Ascending aorta (tissue), 2 donors: Measurements from ENCODE around the gene TAS2R8. TPM values are rescaled to one million over a fixed set of nuclear protein-coding genes. Genes with fewer than 3 reads are reported as not detected.

ENCODE experiments used
- DNase-seq, 2 donors: peaks; one replicate each; pipeline ENCODE4 v3.0.0-alpha.2; 2019; ENCODE audit warnings: low spot score in 2 of 2
- H3K27ac ChIP-seq, 2 donors: fragments of 200-600 bp; sonication (generic); one replicate each; pipeline ENCODE4 v1.5.1; 2016 to 2017; ENCODE audit warnings: mild to moderate bottlenecking in 1 of 2
- H3K27me3 ChIP-seq: fragments of 200-600 bp; sonication (generic); one replicate; pipeline ENCODE4 v1.5.1; 2017
- H3K36me3 ChIP-seq, 2 donors: fragments of 200-600 bp; sonication (generic); one replicate each; pipeline ENCODE4 v1.5.1; 2016
- H3K4me1 ChIP-seq, 2 donors: fragments of 200-600 bp; sonication (generic); one replicate each; pipeline ENCODE4 v1.5.1; 2016 to 2017; ENCODE audit warnings: mild to moderate bottlenecking in 1 of 2
- H3K4me3 ChIP-seq, 2 donors: fragments of 200-600 bp; sonication (generic); one replicate each; pipeline ENCODE4 v1.5.1; 2016 to 2017; ENCODE audit warnings: mild to moderate bottlenecking in 1 of 2
- H3K9me3 ChIP-seq, 2 donors: fragments of 200-600 bp; sonication (generic); one replicate each; pipeline ENCODE4 v1.5.1; 2016
- intact Hi-C: fragments of 100-400 bp; cut with DNase I; formaldehyde crosslinking; loops from one replicate; pipeline ENCODE4 v1.15.1; 2023
- total RNA-seq: library from RNA; depleted of rRNA; stranded (reverse); fragments of >200 nt; gene quantifications from one replicate; pipeline ENCODE4 v1.1.0, GENCODE V29; 2016
- TF ChIP-seq, protein P1 (sequence below), 3 experiments: fragments of 200-600 bp in 2 of 3; fragments of 450-650 bp in 1 of 3; sonication (generic) in 2 of 3; IDR thresholded peaks; one replicate each; pipeline ENCODE4 v1.5.1; 2016 to 2019; ENCODE audit warnings: antibody characterized with exemption in 3 of 3, mild to moderate bottlenecking in 1 of 3, moderate library complexity in 1 of 3

Gene TAS2R8
- total RNA-seq, 1 donor from 2014 or later: not detected

DNA sequence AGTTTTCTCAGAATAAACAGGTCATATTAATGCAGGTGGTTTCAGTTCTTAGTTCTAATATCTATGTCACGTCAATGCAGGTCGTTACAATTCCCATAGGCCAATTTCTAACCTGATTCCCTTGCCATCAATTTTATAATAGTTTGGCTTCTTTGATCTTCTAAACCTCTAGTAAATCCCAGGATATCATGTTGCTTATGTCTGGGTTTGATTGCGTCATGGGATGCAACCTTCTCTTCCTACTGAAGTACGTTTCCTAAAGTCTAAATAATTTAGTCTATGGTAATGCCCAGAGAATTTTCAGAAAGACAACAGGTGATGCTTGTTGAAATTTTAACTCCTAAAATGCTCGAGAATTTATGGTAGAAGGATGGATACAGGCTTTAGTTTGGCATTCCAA, 23.8 kb downstream of the TAS2R8 start:
- Histone ChIP-seq H3K27me3 (no peaks in the 10 kb centered on the region), H3K36me3 (no peaks in the 10 kb centered on the region), H3K27ac (no peak overlapping the region), H3K4me1 (no peaks in the 10 kb centered on the region), H3K4me3 (no peak overlapping the region), H3K9me3 (no peaks in the 10 kb centered on the region)
- TF ChIP-seq, protein P1, sequence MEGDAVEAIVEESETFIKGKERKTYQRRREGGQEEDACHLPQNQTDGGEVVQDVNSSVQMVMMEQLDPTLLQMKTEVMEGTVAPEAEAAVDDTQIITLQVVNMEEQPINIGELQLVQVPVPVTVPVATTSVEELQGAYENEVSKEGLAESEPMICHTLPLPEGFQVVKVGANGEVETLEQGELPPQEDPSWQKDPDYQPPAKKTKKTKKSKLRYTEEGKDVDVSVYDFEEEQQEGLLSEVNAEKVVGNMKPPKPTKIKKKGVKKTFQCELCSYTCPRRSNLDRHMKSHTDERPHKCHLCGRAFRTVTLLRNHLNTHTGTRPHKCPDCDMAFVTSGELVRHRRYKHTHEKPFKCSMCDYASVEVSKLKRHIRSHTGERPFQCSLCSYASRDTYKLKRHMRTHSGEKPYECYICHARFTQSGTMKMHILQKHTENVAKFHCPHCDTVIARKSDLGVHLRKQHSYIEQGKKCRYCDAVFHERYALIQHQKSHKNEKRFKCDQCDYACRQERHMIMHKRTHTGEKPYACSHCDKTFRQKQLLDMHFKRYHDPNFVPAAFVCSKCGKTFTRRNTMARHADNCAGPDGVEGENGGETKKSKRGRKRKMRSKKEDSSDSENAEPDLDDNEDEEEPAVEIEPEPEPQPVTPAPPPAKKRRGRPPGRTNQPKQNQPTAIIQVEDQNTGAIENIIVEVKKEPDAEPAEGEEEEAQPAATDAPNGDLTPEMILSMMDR (IDR thresholded peaks at IDR 0.05): no peak
- intact Hi-C loops: no loop called here
- DNase-seq: no peak

DNA sequence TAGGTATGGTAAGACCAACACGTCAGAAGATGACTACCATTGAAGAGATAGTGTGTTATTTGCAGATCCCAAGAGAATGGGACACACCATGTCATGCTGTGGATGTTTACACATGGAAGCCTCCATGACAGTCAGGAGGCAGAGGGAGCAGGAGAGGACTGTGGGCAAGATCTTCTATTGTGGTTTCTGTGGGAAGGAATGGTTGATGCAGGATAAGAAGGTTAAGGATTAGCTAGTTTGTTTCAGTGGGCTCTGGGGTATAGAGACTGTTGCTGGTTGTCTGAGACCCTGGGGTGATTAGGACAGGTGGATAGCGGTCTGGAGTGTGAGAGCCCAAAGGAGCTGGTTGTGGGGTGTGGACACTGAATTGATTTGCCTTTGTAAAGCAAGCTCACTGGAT, 28.0 kb downstream of the TAS2R8 start:
- no peaks in the 10 kb centered on the region for H3K27me3 ChIP-seq
- intact Hi-C loops: no loop called here
- H3K9me3 ChIP-seq: no peaks in the 10 kb centered on the region
- H3K4me1 ChIP-seq: no peaks in the 10 kb centered on the region
- H3K36me3 ChIP-seq: no peaks in the 10 kb centered on the region
- no peak overlapping the region for H3K27ac ChIP-seq
- H3K4me3 ChIP-seq: no peak overlapping the region
- DNase-seq: no peak
- TF ChIP-seq, protein P1 (IDR thresholded peaks at IDR 0.05): no peak

DNA sequence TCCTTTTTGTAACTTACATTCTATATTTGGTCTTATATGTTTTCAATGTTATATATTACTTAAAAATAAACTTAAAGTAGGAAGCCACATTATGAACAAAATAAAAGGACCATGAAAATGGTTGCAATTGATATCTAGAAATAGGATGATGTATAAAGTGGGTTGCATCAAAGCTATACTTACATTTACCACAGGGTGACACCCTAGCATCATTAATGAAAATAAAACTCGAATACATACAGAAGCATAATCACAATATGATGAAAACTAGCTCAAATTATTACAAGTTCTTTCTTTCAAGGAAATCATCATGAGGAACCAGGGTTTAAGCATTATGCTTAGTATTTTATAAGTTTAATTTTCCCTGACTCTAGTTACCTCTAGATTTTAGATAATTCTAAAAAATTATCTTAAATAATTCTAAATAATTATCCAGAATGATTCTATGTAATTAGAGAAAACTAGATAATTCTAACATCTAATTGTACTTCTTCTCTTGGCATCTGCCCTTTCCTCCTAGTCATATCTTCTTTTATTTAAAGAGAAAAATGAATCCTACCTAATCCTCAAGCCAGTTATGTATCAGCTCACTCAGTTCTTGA, 35.9 kb downstream of the TAS2R8 start:
- DNase-seq: no peak
- Histone ChIP-seq H3K36me3 (no peaks in the 10 kb centered on the region), H3K4me3 (no peak overlapping the region), H3K27ac (no peak overlapping the region), H3K27me3 (no peaks in the 10 kb centered on the region), H3K9me3 (no peaks in the 10 kb centered on the region), H3K4me1 (no peaks in the 10 kb centered on the region)
- intact Hi-C loops: loop anchor here (2.0 kb wide), 1 partner anchor 428 kb away; no protein-coding TSS in a partner anchor
- TF ChIP-seq, protein P1 (IDR thresholded peaks at IDR 0.05): peak; percentile 57 to 71 (median 68)

DNA sequence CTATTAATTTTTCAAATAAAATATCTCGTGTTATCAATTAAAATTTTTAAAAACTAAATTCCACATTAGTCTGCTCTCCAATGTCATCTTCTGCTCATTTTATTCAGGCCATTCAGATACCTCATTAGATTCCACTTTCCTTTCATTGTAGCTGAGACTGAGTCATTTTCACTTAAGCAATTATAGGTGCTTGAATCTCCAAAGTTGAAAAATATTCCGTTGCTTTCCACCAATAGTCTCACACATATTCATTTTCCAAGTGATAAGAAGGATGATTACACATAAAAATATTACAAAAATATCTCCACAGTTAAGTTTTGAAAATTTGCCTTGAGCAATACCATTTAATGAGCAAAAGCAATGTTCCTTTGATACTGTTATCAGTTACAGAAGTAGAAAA, 47.4 kb downstream of the TAS2R8 start:
- Histone ChIP-seq H3K9me3 (peaks cover 4 to 13% of the 10 kb centered on the region in 2 donors), H3K4me1 (no peaks in the 10 kb centered on the region), H3K36me3 (no peaks in the 10 kb centered on the region), H3K27ac (no peak overlapping the region), H3K27me3 (no peaks in the 10 kb centered on the region), H3K4me3 (no peak overlapping the region)
- TF ChIP-seq, protein P1 (IDR thresholded peaks at IDR 0.05): no peak
- no peak for DNase-seq
- intact Hi-C loops: loop anchor here (10.0 kb wide), 1 partner anchor 415 kb away; the partner anchor contains the start of gene SMIM10L1

DNA sequence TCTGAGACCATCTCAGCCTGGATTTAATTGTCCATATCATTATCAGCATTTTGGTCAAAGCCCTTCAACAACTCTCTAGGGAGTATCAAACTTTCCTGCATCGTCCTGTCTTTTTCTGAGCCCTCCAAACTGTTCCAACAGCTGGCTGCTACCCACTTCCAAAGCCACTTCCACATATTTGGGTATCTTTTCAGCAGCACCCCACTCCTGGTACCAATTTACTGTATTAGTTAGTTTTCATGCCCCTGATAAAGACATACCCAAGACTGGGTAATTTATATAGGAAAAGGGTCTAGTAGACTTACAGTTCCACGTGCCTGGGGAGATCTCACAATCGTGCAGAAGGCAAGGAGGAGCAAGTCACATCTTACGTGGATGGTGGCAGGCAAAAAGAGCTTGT, 50.9 kb downstream of the TAS2R8 start:
- Histone ChIP-seq H3K9me3 (peaks cover 4 to 13% of the 10 kb centered on the region in 2 donors), H3K36me3 (no peaks in the 10 kb centered on the region), H3K27ac (no peak overlapping the region), H3K4me3 (no peak overlapping the region), H3K4me1 (no peaks in the 10 kb centered on the region), H3K27me3 (no peaks in the 10 kb centered on the region)
- TF ChIP-seq, protein P1 (IDR thresholded peaks at IDR 0.05): no peak
- no peak for DNase-seq
- intact Hi-C loops: loop anchor here (10.0 kb wide), 1 partner anchor 419 kb away; the partner anchor contains the start of gene SMIM10L1

Other genes with a start within 250 kb of the TAS2R8 start
- gene MAGOHB, start 193.7 kb downstream of the TAS2R8 start, total RNA-seq: 5.4 TPM
- gene STYK1, start 133.2 kb downstream of the TAS2R8 start, total RNA-seq: 0.21 TPM
- gene YBX3, start 84.0 kb downstream of the TAS2R8 start, total RNA-seq: 326 TPM
- gene TAS2R7, start 4.7 kb downstream of the TAS2R8 start, total RNA-seq: not detected
- not detected for gene TAS2R9, start 2.9 kb upstream of the TAS2R8 start, total RNA-seq
- gene TAS2R10, start 19.1 kb upstream of the TAS2R8 start, total RNA-seq: not detected
- gene PRR4, start 42.2 kb upstream of the TAS2R8 start, total RNA-seq: not detected
- gene PRH1, start 77.0 kb upstream of the TAS2R8 start, total RNA-seq: not detected
- gene TAS2R13, start 102.3 kb upstream of the TAS2R8 start, total RNA-seq: 1.4 TPM
- not detected for gene PRH2, start 122.0 kb upstream of the TAS2R8 start, total RNA-seq
- not detected for gene TAS2R14, start 132.0 kb upstream of the TAS2R8 start, total RNA-seq
- not detected for gene TAS2R50, start 179.6 kb upstream of the TAS2R8 start, total RNA-seq
- 4.7 TPM for gene TAS2R20, start 191.0 kb upstream of the TAS2R8 start, total RNA-seq
- not detected for gene TAS2R19, start 215.3 kb upstream of the TAS2R8 start, total RNA-seq
- gene TAS2R31, start 224.1 kb upstream of the TAS2R8 start, total RNA-seq: not detected